K562 (cell line): Measurements from ENCODE around the gene NRCAM. TPM values are rescaled to one million over a fixed set of nuclear protein-coding genes. Genes with fewer than 3 reads are reported as not detected.

Experiments
- ATAC-seq: fragments of 200-7000 bp; cut with Tn5 transposase; 3 replicates; pipeline ENCODE4 v1.9.1; 2020; ENCODE audit warnings: moderate library complexity
- BruUV-seq: library from RNA; stranded (reverse); fragments of 400-500 nt; replicated peaks from 2 replicates; lab custom pipeline; 2021; lab: Mats Ljungman, UMichigan
- CTCF ChIA-PET: fragments of 300-600 bp; formaldehyde crosslinking; extraction: SDS; loops from one replicate; lab custom pipeline; 2021; ENCODE audit warnings: low intra/inter-chr PET ratio; lab: Yijun Ruan, JAX
- POLR2A ChIA-PET: fragments of 300-600, 350-650 bp; sonication (Branson Sonifier 250); formaldehyde crosslinking; extraction: SDS; loops from one replicate; lab custom pipeline; 2021; ENCODE audit warnings: antibody characterized with exemption, inconsistent platforms; lab: Yijun Ruan, JAX
- DNase-seq, 4 experiments: peaks; one replicate each; pipeline versions ENCODE4 v3.0.0 to v3.0.0-alpha.2; 2011 to 2018; ENCODE audit warnings: low spot score in 3 of 4, mixed read lengths in 3 of 4; ENCODE audit errors: extremely low read depth in 1 of 4
- FAIRE-seq: peaks from 2 replicates; lab custom pipeline; 2011; peaks lifted over from hg19 to GRCh38; lab: Jason Lieb, UNC
- H2AFZ ChIP-seq: 2 replicates; pipeline ENCODE4 v1.6.0; 2011; ENCODE audit warnings: low read depth, low read length, control low read depth, inconsistent platforms
- H3K27ac ChIP-seq: fragments of 200-600 bp; 3 replicates; pipeline ENCODE4 v1.8.0; 2011; ENCODE audit warnings: low read depth, mild to moderate bottlenecking, control low read depth, inconsistent platforms, low read length, moderate library complexity, mixed read lengths; ENCODE audit errors: extremely low read depth
- H3K27me3 ChIP-seq, 2 experiments: fragments of 300-600 bp in 1 of 2; 2 replicates in 1 of 2; 3 replicates in 1 of 2; pipeline versions ENCODE4 v1.6.0 to v1.8.0; 2011; ENCODE audit warnings: inconsistent platforms in 2 of 2, low read length in 2 of 2, mild to moderate bottlenecking in 1 of 2, mixed read lengths in 1 of 2, moderate library complexity in 1 of 2; ENCODE audit not compliant: control insufficient read depth in 2 of 2, insufficient read depth in 2 of 2
- H3K36me3 ChIP-seq: fragments of 300-600 bp; 3 replicates; pipeline ENCODE4 v1.8.0; 2011; ENCODE audit warnings: mild to moderate bottlenecking, low read length, inconsistent platforms; ENCODE audit not compliant: control insufficient read depth, insufficient read depth
- H3K4me1 ChIP-seq, 2 experiments: fragments of 200-600 bp in 1 of 2; replicated peaks in 1 of 2; 2 replicates in 1 of 2; 3 replicates in 1 of 2; pipeline versions ENCODE4 v1.5.1 to v1.8.0; 2011; ENCODE audit warnings: inconsistent platforms in 2 of 2, low read length in 2 of 2, mild to moderate bottlenecking in 1 of 2, mixed read lengths in 1 of 2, moderate library complexity in 1 of 2; ENCODE audit not compliant: control insufficient read depth in 2 of 2, insufficient read depth in 2 of 2
- H3K4me2 ChIP-seq: 2 replicates; pipeline ENCODE4 v1.6.1; 2011; ENCODE audit warnings: low read length, control low read depth, inconsistent platforms, mixed read lengths; ENCODE audit not compliant: insufficient read depth
- H3K4me3 ChIP-seq: fragments of 200-600 bp; sonication (generic), shearing (Covaris generic); 2 replicates; pipeline ENCODE4 v1.5.1; 2016; ENCODE audit warnings: control low read depth, inconsistent platforms
- H3K79me2 ChIP-seq: fragments of 200-600 bp; 3 replicates; pipeline ENCODE4 v1.8.0; 2011; ENCODE audit warnings: low read length, inconsistent platforms; ENCODE audit not compliant: control insufficient read depth, insufficient read depth
- H3K9ac ChIP-seq, 2 experiments: 2 replicates each; pipeline versions ENCODE4 v1.6.0 to v1.6.1; 2011; ENCODE audit warnings: low read depth in 2 of 2, low read length in 2 of 2, control low read depth in 1 of 2, inconsistent platforms in 1 of 2, mild to moderate bottlenecking in 1 of 2, mixed read lengths in 1 of 2; ENCODE audit not compliant: insufficient read depth in 1 of 2
- H3K9me1 ChIP-seq: one replicate; pipeline ENCODE4 v1.6.0; 2011; ENCODE audit warnings: inconsistent platforms, mild to moderate bottlenecking, low read length, moderate library complexity; ENCODE audit not compliant: control insufficient read depth, insufficient read depth
- H3K9me3 ChIP-seq: replicated peaks from 2 replicates; pipeline ENCODE4 v1.5.1; 2011; ENCODE audit warnings: low read depth, low read length, inconsistent platforms; ENCODE audit not compliant: control insufficient read depth, insufficient read depth
- H4K20me1 ChIP-seq: replicated peaks from 2 replicates; pipeline ENCODE4 v1.6.1; 2011; ENCODE audit warnings: low read length, inconsistent platforms, mixed read lengths; ENCODE audit not compliant: control insufficient read depth, insufficient read depth
- ARID1B ChIP-seq: fragments of 450-650 bp; IDR thresholded peaks from 2 replicates; pipeline ENCODE4 v1.6.1; 2016; ENCODE audit warnings: antibody characterized with exemption, mild to moderate bottlenecking, inconsistent platforms
- CBX5 ChIP-seq: IDR thresholded peaks from 2 replicates; pipeline ENCODE4 v1.6.1; 2014; ENCODE audit warnings: low read depth, borderline replicate concordance
- ETS2 ChIP-seq: IDR thresholded peaks from 2 replicates; pipeline ENCODE4 v1.6.1; 2016; ENCODE audit warnings: borderline replicate concordance, missing genetic modification characterization, mild to moderate bottlenecking, moderate library complexity, missing compliant biosample characterization; ENCODE audit not compliant: poor library complexity, severe bottlenecking
- FOXK2 ChIP-seq, 2 experiments: fragments of 450-650 bp; IDR thresholded peaks in 1 of 2; conservative IDR thresholded peaks in 1 of 2; 2 replicates each; pipeline ENCODE4 v1.6.1; 2016; ENCODE audit warnings: low read depth in 2 of 2, mild to moderate bottlenecking in 1 of 2
- GABPA ChIP-seq: fragments of 200-800 bp; sonication (Bioruptor generic); conservative IDR thresholded peaks from 2 replicates; pipeline ENCODE4 v1.6.1; 2016; ENCODE audit warnings: low read depth, missing genetic modification characterization, missing compliant biosample characterization
- RCOR1 ChIP-seq, 2 experiments: IDR thresholded peaks; 2 replicates each; pipeline ENCODE4 v1.6.1; 2012; ENCODE audit warnings: low read depth in 2 of 2, low read length in 2 of 2, borderline replicate concordance in 1 of 2, improper control_type of control experiment in 1 of 2
- WGBS: fragments of 100-300 bp; shearing (Covaris generic); methylation state at CpG from one replicate; pipeline ENCODE4 v1.1.6; 2016; ENCODE audit warnings: low coverage, mixed read lengths; ENCODE audit not compliant: insufficient coverage; ENCODE audit errors: missing lambda C conversion rate; 5-methylcytosine and 5-hydroxymethylcytosine counted together
- in situ Hi-C: fragments of 300-500 bp; cut with MboI; formaldehyde crosslinking; loops from 4 replicates; pipeline ENCODE4 v1.15.0; 2018; ENCODE audit warnings: inconsistent platforms, mixed read lengths
- intact Hi-C: fragments of 100-400 bp; cut with micrococcal nuclease; formaldehyde crosslinking; loops from 2 replicates; pipeline ENCODE4 v1.14.2; 2022
- polyA plus RNA-seq, 8 experiments: library from polyadenylated mRNA; depleted of rRNA in 4 of 8; stranded (reverse) in 5 of 8; unstranded in 3 of 8; fragments of >200 nt; fragmentation: Nextera tagmentation in 2 of 8; fragmentation: Illumina TruSeq in 1 of 8; extraction: Ambion mirVana in 2 of 8; extraction: Trizol in 1 of 8; gene quantifications; 2 replicates each; pipeline versions ENCODE4 v1.2.1 to v1.2.3, GENCODE V29; 2011 to 2014; ENCODE audit warnings: inconsistent platforms in 1 of 8, missing spikeins in 1 of 8
- total RNA-seq, 7 experiments: library from RNA; depleted of rRNA in 6 of 7; stranded (reverse); fragments of >200 nt in 6 of 7; fragmentation: Illumina TruSeq in 2 of 7; extraction: Trizol in 2 of 7; gene quantifications; 2 replicates each; pipeline versions ENCODE4 v1.2.1 to v1.2.3, GENCODE V29; 2011 to 2021; ENCODE audit warnings: low replicate concordance in 1 of 7

Gene NRCAM
- total and polyA plus RNA-seq, 9 of the 15 experiments (the other 6 are each of a cell fraction or from before 2014, with no cell fraction given), result 0.03 to 0.54 (median 0.12) TPM; not detected in 1

GRCh38 chr7:108415821-108416536 is 40.3 kb downstream of the NRCAM start (continued):
- TF ChIP-seq RCOR1 (IDR thresholded peaks at IDR 0.05; ENCODE audit: borderline replicate concordance in 1 of 2, low read depth in 2 of 2, low read length in 2 of 2), result peak in 1 of 2 experiments; percentile 23; a peak in 1 of 4 replicates
- 0 out of 2 replicates have a peak, but pooled peaks have one; percentile 9 for TF ChIP-seq ARID1B
- TF ChIP-seq FOXK2 (conservative IDR thresholded peaks at IDR 0.05 in 1 of 2, IDR thresholded peaks at IDR 0.05 in 1 of 2; ENCODE audit: low read depth in 2 of 2), result no peak
- no peak for TF ChIP-seq ETS2 (tag)

DNA sequence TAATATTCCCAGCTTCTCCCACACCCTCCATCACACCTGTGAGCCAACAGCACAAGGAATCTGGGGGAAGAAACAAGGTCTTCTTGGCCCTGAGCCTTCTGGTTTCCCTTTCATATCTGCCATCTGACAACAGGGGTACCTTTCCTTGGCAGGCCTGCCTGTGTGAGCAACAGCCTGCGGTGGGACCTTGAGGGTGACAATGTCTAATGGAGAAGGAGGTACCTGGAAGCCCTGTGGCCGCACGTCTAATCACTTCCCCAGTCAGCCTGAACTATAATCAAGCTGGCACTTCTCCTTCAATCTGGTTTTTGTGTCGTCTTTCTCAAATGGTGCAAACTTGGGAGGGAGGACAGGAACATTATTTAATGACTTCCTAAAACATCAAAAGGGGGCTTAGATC is 41.2 kb downstream of the NRCAM start:
- Histone ChIP-seq H3K9me3 (no peaks in the 10 kb centered on the region), H3K4me1 (peaks cover 0 to 7% of the 10 kb centered on the region in 2 experiments; a peak in 2 of 5 replicates), H3K79me2 (no peaks in the 10 kb centered on the region), H2AFZ (no peak overlapping the region), H3K27me3 (peaks cover 10 to 20% of the 10 kb centered on the region in 2 experiments), H3K9ac (no peak overlapping the region), H4K20me1 (no peaks in the 10 kb centered on the region), H3K9me1 (no peaks in the 10 kb centered on the region), H3K27ac (no peak overlapping the region), H3K4me2 (no peak overlapping the region), H3K4me3 (no peak overlapping the region)
- DNase-seq (no peak), ATAC-seq (no peak), FAIRE-seq (no peak)
- intact Hi-C loops, result no loop called here
- 4% methylated on average over 4 of the region's 4 CpGs for WGBS
- in situ Hi-C loops, result no loop called here
- CTCF ChIA-PET, result no interaction called here
- POLR2A ChIA-PET, result no interaction called here
- no TSS peak for BruUV-seq
- no peak for TF ChIP-seq CBX5
- TF ChIP-seq GABPA (tag), result no peak
- TF ChIP-seq, all 486 proteins: peak for 0
- H3K36me3 ChIP-seq, result no peaks in the 10 kb centered on the region
